Activated CD4-positive, alpha-beta T cell treated with anti-CD3 and anti-CD28 coated beads for 36 hours (primary cell): Measurements from ENCODE around the gene PGBD5. TPM values are rescaled to one million over a fixed set of nuclear protein-coding genes. Genes with fewer than 3 reads are reported as not detected.

Source experiments
- ATAC-seq: fragments of 200-7000 bp; cut with Tn5 transposase; one replicate; pipeline ENCODE4 v1.10.0; 2021; ENCODE audit warnings: mild to moderate bottlenecking, moderate library complexity
- CTCF ChIA-PET: fragments of 350-600 bp; sonication (Branson Sonifier 250); formaldehyde crosslinking; loops from one replicate; lab custom pipeline; 2021; ENCODE audit warnings: antibody characterized with exemption; lab: Charles Lee
- POLR2A ChIA-PET: fragments of 350-600 bp; sonication (Branson Sonifier 250); formaldehyde crosslinking; loops from one replicate; lab custom pipeline; 2021; ENCODE audit warnings: antibody characterized with exemption, inconsistent platforms; lab: Charles Lee
- DNase-seq: peaks from one replicate; pipeline ENCODE4 v3.0.0-alpha.2; 2020
- H3K27ac Mint-ChIP-seq: one replicate; pipeline ENCODE4 v1.8.0; 2021; ENCODE audit warnings: mixed read lengths
- H3K27me3 Mint-ChIP-seq: one replicate; pipeline ENCODE4 v1.8.0; 2021; ENCODE audit warnings: mixed read lengths
- H3K36me3 Mint-ChIP-seq: one replicate; pipeline ENCODE4 v1.8.0; 2021; ENCODE audit warnings: low read depth, mixed read lengths
- H3K4me1 Mint-ChIP-seq: one replicate; pipeline ENCODE4 v1.8.0; 2021; ENCODE audit warnings: mixed read lengths
- H3K4me3 Mint-ChIP-seq: one replicate; pipeline ENCODE4 v1.8.0; 2021; ENCODE audit warnings: mild to moderate bottlenecking, moderate library complexity, mixed read lengths
- H3K9me3 Mint-ChIP-seq: one replicate; pipeline ENCODE4 v1.8.0; 2021; ENCODE audit warnings: low read depth, mixed read lengths
- intact Hi-C, 2 experiments: fragments of 100-400 bp; cut with DNase I in 1 of 2; cut with micrococcal nuclease in 1 of 2; formaldehyde crosslinking; loops; one replicate each; pipeline versions ENCODE4 v1.14.2 to v1.15.1; 2022 to 2024; cut with DNase I, micrococcal nuclease
- total RNA-seq, 2 experiments: library from RNA; stranded (reverse); gene quantifications; one replicate each; pipeline ENCODE4 v1.2.3, GENCODE V29; 2021

PGBD5 gene
- total RNA-seq, 2 experiments from 2014 or later = 0.11 TPM; not detected in 1

DNA sequence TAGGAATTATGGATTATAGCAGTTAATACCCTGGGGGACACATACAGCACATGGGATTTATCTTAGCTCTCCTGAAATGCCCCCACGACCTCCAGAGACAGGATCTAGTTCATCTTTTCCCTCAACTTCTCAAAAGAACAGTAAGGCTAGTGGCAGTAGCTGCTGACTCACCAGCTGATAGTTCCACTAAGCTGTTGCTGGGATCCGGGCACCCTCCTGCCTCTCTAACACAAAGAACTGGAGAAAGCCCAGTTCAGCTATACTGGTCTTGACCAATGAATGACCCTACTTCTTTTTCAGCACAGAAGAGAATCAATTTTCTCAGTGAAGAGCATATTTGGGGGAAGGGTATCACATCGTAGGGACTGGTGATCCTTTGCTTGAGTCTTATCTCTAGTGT is 84.1 kb downstream of the PGBD5 start:
- H3K4me1 Mint-ChIP-seq = no peaks in the 10 kb centered on the region
- no peak overlapping the region for H3K4me3 Mint-ChIP-seq
- H3K36me3 Mint-ChIP-seq = no peaks in the 10 kb centered on the region
- DNase-seq (no peak), ATAC-seq (no peak)
- ChIA-PET CTCF (no interaction called here), POLR2A (no interaction called here)
- H3K9me3 Mint-ChIP-seq = no peaks in the 10 kb centered on the region
- H3K27ac Mint-ChIP-seq = no peak overlapping the region
- intact Hi-C loops = no loop called here
- H3K27me3 Mint-ChIP-seq = peaks cover 9% of the 10 kb centered on the region

DNA sequence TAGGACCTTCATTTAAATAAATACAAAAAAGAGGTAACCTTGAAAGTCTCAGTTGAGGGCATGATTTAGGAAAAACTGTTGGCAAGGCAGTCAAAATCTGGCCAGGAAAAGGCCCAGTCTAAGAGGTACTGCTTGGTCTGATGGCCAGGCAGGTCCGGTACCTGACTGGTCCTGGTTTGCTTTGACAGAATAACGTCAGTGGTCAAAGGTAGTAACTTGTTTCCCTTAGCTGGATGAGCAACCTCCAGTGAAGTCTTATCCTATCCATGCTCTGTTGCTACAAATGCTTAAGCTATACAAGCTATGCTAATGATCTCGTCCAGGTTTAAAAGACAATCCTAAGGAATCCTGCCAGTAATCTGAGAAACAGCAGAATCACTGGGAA is 85.0 kb downstream of the PGBD5 start:
- no peak for DNase-seq
- H3K9me3 Mint-ChIP-seq = no peaks in the 10 kb centered on the region
- CTCF ChIA-PET = interaction anchor here (0.5 kb wide), 1 partner anchor 651 kb away, joined by 5 read pairs; no protein-coding TSS in a partner anchor
- intact Hi-C loops = no loop called here
- H3K36me3 Mint-ChIP-seq = no peaks in the 10 kb centered on the region
- no peak for ATAC-seq
- H3K4me1 Mint-ChIP-seq = no peaks in the 10 kb centered on the region
- H3K4me3 Mint-ChIP-seq = no peak overlapping the region
- POLR2A ChIA-PET = no interaction called here
- no peak overlapping the region for H3K27ac Mint-ChIP-seq
- peaks cover 10% of the 10 kb centered on the region for H3K27me3 Mint-ChIP-seq

DNA sequence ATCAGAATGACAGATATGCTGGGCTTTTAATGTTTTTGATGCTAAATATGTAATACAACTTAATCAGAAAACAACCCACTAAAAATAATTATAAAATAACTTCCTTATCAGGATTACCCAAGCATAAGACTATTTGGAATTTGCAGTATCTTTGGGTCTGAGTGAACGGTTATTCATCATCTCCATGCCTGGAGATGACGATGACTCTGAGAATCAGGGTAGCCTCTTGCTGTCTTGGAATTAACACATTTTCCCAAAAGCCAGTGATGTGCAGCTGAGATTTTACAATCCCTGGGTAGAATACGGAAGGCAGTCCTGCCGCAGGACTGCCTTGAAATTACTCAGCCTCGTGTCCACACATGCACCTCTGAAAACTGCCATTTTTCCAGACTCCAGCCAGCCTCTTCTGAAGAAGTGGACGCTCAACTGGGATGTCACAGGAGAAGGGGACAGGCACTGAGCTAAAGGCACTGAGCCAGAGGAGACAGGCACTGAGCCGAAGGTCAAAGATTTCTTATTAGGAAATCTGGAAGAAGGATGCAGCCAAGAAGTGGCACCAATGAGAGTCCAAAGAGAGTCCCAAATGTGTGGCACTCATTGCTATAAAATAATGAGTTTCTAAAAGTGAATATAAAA is 85.5 kb downstream of the PGBD5 start:
- CTCF ChIA-PET = no interaction called here
- ATAC-seq (no peak), DNase-seq (no peak)
- Mint-ChIP-seq H3K36me3 (no peaks in the 10 kb centered on the region), H3K4me3 (no peak overlapping the region), H3K27me3 (peaks cover 11% of the 10 kb centered on the region), H3K9me3 (no peaks in the 10 kb centered on the region), H3K27ac (no peak overlapping the region), H3K4me1 (no peaks in the 10 kb centered on the region)
- intact Hi-C loops = no loop called here
- POLR2A ChIA-PET = no interaction called here

DNA sequence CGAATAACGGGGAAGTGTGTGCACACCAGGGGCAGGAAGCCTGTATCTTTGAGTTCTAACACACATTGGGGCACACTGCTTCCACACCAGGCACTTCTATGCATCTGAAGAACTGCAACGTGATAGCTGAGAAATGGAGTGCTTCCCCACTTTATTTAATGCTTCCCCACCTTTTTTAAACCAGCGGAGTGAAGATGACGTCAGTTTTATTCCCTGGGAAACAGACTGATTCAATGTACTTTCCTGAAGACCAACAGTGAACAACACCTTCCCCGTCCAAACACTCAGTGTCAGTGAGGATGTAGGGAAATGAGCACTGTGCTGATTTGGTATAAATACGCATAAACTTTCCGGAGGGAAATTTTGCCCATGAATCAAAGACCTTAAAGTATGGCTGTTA is 87.1 kb downstream of the PGBD5 start:
- intact Hi-C loops = no loop called here
- peaks cover 16% of the 10 kb centered on the region for H3K27me3 Mint-ChIP-seq
- POLR2A ChIA-PET = no interaction called here
- H3K4me3 Mint-ChIP-seq = no peak overlapping the region
- ATAC-seq (no peak), DNase-seq (no peak)
- H3K4me1 Mint-ChIP-seq = no peaks in the 10 kb centered on the region
- H3K9me3 Mint-ChIP-seq = no peaks in the 10 kb centered on the region
- CTCF ChIA-PET = no interaction called here
- H3K27ac Mint-ChIP-seq = no peak overlapping the region
- H3K36me3 Mint-ChIP-seq = no peaks in the 10 kb centered on the region

DNA sequence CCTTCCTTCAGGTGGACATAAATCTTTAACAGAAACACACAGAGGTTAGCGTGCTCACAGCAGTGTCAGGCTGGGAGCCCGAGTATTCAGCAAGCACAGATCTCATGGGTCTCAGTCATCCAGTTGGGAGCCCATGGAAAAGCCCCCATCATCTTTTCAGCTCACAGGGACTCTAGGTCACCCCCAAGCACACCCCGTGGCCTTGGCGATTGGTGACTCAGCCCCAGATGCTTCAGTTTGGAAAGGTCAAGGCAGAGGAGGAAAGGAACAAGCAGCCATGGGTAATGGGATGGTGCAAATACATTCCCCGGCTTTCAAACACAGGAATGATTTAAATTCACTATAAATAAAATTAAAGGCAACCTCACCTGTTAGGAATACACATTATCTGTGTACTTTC is 88.9 kb downstream of the PGBD5 start:
- DNase-seq (no peak), ATAC-seq (no peak)
- Mint-ChIP-seq H3K36me3 (no peaks in the 10 kb centered on the region), H3K4me1 (no peaks in the 10 kb centered on the region), H3K27me3 (peaks cover 19% of the 10 kb centered on the region), H3K9me3 (no peaks in the 10 kb centered on the region), H3K27ac (no peak overlapping the region), H3K4me3 (no peak overlapping the region)
- ChIA-PET POLR2A (no interaction called here), CTCF (no interaction called here)
- intact Hi-C loops = no loop called here

DNA sequence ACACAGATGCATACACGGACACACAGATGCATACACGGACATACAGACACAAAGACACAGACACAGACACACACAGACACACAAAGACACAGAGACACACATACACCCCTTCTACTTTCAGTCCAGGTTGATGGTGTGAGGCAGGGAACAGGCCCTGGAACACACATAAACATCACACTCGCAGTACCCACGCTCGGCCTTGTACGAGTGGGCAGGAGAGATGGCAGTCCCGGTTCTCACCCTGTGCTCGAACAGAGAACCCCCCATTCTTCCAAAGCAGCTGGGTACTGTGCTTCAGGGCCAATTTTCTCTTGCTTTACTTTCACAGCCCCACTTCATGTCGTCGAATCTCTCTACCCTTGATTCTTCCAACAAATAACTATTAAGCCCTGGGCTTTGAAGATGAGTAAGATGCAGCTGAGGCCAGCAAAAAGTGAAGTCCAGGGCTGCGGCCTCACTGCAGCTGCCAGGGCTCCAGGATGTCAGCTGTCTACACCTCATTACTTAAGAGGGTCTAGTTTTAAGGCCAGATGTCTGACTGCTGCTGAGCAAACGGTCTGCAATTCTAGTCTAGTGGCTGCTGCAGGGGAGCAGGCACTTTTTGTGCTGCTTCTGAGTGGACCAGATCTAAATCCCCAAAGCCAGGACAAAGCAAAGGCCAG is 90.1 kb downstream of the PGBD5 start:
- Mint-ChIP-seq H3K36me3 (no peaks in the 10 kb centered on the region), H3K27ac (no peak overlapping the region), H3K27me3 (peaks cover 22% of the 10 kb centered on the region), H3K4me1 (no peaks in the 10 kb centered on the region), H3K4me3 (no peak overlapping the region), H3K9me3 (no peaks in the 10 kb centered on the region)
- ChIA-PET POLR2A (no interaction called here), CTCF (no interaction called here)
- intact Hi-C loops = no loop called here
- ATAC-seq = no peak
- no peak for DNase-seq

DNA sequence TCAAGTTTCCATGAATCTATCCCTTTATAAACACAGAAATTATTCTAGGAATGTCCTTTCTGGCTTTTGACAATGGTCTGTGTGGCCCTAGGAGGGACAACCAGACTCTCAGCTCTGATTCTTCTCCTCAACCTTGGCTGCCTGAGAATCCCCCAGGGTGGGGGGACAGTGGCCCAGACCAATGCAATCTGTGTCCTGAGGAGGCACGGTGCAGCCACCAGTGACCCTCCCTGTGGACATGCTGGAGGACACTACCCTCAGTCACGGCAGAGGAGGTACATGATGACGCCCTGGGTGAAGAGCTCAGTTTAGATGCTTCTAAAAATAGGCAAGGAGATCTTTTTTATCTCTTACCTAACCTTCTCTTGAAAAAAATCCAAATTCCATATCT is 91.7 kb downstream of the PGBD5 start:
- no peak overlapping the region for H3K4me3 Mint-ChIP-seq
- no peaks in the 10 kb centered on the region for H3K9me3 Mint-ChIP-seq
- peaks cover 20% of the 10 kb centered on the region for H3K27me3 Mint-ChIP-seq
- ChIA-PET CTCF (no interaction called here), POLR2A (no interaction called here)
- DNase-seq = no peak
- H3K36me3 Mint-ChIP-seq = no peaks in the 10 kb centered on the region
- no peak overlapping the region for H3K27ac Mint-ChIP-seq
- no peak for ATAC-seq
- no peaks in the 10 kb centered on the region for H3K4me1 Mint-ChIP-seq
- intact Hi-C loops = no loop called here

DNA sequence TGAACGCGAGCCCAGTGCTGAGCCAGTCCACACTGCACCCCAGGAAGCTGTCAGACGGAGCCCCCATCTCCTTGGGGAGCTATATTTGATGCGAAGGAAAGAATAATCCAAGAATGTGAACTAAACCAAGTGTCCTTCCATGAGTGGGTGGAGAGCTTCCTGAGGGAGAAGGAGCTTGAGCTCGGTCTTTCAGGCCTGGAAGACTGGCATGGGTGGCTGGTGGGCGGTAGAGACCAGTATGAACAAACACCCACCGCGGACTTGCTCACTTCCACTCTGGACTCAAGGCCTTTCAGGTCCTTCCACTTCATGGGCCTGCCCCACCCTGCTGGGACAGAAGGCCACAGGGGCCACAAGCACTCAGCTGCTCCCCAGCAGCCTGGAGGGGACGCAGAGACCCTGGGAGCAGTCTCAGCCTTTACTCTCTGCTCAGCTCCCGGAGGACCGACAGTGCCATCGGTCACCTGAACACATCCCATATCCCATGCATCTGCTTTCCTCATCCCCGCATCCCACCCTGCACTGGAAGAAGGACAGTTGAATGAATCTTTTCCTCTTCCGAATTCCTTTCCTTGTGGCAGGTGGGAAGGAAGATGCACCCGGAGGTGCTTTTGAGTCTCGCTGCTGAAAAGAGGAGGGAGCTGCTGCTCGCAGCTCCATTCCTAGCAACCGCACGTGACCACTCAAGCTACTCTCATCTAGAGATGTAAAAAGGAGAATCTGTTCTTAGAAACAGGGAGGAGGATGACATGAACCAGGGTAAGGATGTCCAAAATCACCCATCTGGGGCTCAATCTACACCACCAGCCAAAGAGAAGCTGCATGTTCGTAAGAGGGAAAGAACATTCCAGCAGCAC is 92.3 kb downstream of the PGBD5 start:
- Mint-ChIP-seq H3K4me3 (no peak overlapping the region), H3K27me3 (peaks cover 19% of the 10 kb centered on the region), H3K27ac (no peak overlapping the region), H3K36me3 (no peaks in the 10 kb centered on the region), H3K4me1 (no peaks in the 10 kb centered on the region), H3K9me3 (no peaks in the 10 kb centered on the region)
- CTCF ChIA-PET = no interaction called here
- DNase-seq (no peak), ATAC-seq (no peak)
- POLR2A ChIA-PET = no interaction called here
- intact Hi-C loops = no loop called here

DNA sequence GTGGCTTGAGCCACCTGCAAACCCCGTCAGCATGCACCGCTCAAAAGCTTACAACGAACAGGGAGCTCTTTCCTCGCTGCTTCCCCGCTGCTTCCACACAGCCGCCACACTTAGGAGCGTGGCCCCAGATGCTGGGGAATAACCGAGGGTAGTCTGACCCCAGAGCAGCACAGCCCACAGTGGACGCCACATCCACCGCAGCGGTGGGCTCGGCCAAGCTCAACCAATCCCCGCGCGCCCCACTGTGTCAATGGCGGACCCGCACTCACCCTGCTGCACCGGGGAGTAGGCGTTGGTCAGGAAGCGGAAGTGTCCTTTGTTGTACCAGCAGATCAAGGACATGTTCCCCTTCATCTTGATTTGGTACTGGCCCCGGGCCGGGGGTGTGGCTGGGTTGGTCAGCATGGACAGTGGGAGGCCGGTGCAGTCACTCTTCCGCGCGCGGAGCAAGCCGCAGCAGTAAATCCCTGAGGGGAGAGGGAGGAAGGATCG is 93.5 kb downstream of the PGBD5 start:
- CTCF ChIA-PET = no interaction called here
- Mint-ChIP-seq H3K4me3 (no peak overlapping the region), H3K27ac (no peak overlapping the region), H3K36me3 (no peaks in the 10 kb centered on the region), H3K4me1 (peaks cover 7% of the 10 kb centered on the region), H3K27me3 (peaks cover 18% of the 10 kb centered on the region), H3K9me3 (no peaks in the 10 kb centered on the region)
- intact Hi-C loops = no loop called here
- no peak for DNase-seq
- no peak for ATAC-seq
- POLR2A ChIA-PET = no interaction called here

DNA sequence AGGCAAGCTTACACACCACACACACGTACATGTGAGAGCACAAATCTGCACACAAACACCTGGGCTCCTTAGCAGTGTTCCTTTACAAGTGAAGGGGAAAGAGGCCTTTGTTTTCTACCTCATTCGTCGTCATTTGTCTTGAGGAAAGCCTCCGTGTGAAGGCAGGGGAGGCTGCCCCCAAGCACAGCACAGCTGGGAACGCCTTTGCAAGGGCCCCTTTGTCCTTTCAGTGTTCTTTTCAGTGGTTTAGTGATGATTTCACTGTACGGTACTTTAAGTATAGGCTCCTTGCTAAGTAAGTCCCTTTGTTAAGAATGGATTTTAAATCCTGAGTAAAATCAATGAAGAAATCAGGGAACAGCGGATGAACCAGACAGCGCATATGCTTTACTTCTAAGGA is 94.1 kb downstream of the PGBD5 start:
- H3K4me1 Mint-ChIP-seq = peaks cover 8% of the 10 kb centered on the region
- no peak for ATAC-seq
- H3K27me3 Mint-ChIP-seq = peaks cover 14% of the 10 kb centered on the region
- no peaks in the 10 kb centered on the region for H3K36me3 Mint-ChIP-seq
- ChIA-PET CTCF (no interaction called here), POLR2A (no interaction called here)
- intact Hi-C loops = no loop called here
- no peak overlapping the region for H3K27ac Mint-ChIP-seq
- DNase-seq = no peak
- no peak overlapping the region for H3K4me3 Mint-ChIP-seq
- H3K9me3 Mint-ChIP-seq = no peaks in the 10 kb centered on the region

DNA sequence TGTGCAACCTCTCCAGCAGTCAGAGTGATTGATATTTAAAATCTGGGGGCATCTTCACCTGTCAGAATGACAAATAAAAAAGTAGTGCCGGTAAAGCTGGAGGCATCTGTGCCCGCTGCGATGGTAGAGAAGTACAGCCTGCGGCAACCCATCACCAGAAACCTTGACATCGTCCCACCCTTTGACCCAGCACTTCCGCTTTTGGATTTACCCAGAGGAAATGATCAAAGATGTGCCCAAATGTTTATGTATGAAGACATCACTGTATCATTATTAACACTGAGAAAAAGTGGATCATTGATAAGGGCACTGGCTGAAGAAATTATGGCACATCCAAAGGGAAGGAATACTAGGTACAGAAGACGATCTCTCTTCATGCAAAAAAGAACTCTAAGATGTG is 96.0 kb downstream of the PGBD5 start:
- peaks cover 9% of the 10 kb centered on the region for H3K27me3 Mint-ChIP-seq
- POLR2A ChIA-PET = no interaction called here
- no peak overlapping the region for H3K4me3 Mint-ChIP-seq
- H3K9me3 Mint-ChIP-seq = no peaks in the 10 kb centered on the region
- CTCF ChIA-PET = no interaction called here
- DNase-seq (no peak), ATAC-seq (no peak)
- intact Hi-C loops = no loop called here
- peaks cover 8% of the 10 kb centered on the region for H3K4me1 Mint-ChIP-seq
- no peaks in the 10 kb centered on the region for H3K36me3 Mint-ChIP-seq
- no peak overlapping the region for H3K27ac Mint-ChIP-seq
